Measurements from ENCODE around the gene IRF5. TPM values are rescaled to one million over a fixed set of nuclear protein-coding genes. Genes with fewer than 3 reads are reported as not detected.
A peak's percentile ranks its signal among the peaks of the same experiment; 100 is the strongest.

Gene IRF5
- total RNA-seq, 2 donors from 2014 or later: 0.31 to 0.53 TPM

- H3K27me3 ChIP-seq (ENCODE audit: control insufficient read depth, insufficient read depth, low read length, poor library complexity, severe bottlenecking): no peaks in the 10 kb centered on the region
- TF ChIP-seq CTCF (conservative IDR thresholded peaks at IDR 0.05): no peak
- H3K36me3 ChIP-seq (ENCODE audit: control insufficient read depth, insufficient read depth, low read length): peaks cover 82% of the 10 kb centered on the region
- H3K36me3 Mint-ChIP-seq (ENCODE audit: low read depth): peaks cover 75% of the 10 kb centered on the region
- H3K4me3 Mint-ChIP-seq: no peak overlapping the region
- peaks cover 7% of the 10 kb centered on the region for H3K4me1 ChIP-seq (ENCODE audit: control insufficient read depth, insufficient read depth, low read length)
- peak; percentile 47 for DNase-seq
- H3K9me3 ChIP-seq (ENCODE audit: control insufficient read depth, low read length): no peaks in the 10 kb centered on the region
- WGBS, 2 experiments (ENCODE audit: insufficient coverage in 1 of 2, insufficient read length in 1 of 2): 86 to 100% methylated on average over 7 of the region's 7 CpGs
- peak overlapping the region; percentile 71 for H3K27ac Mint-ChIP-seq
- peaks cover 12% of the 10 kb centered on the region for H3K4me1 Mint-ChIP-seq
- no peaks in the 10 kb centered on the region for H3K27me3 Mint-ChIP-seq (ENCODE audit: insufficient read depth)
- no peak overlapping the region for H3K27ac ChIP-seq (ENCODE audit: low read depth, low read length)
- no peak overlapping the region for H3K9ac ChIP-seq (ENCODE audit: extremely low read depth, low read length, poor library complexity, severe bottlenecking)
- no peaks in the 10 kb centered on the region for H3K9me3 Mint-ChIP-seq
- H3K4me3 ChIP-seq (ENCODE audit: low read length): peak overlapping the region; percentile 9
These were observed 36.7 kb downstream of the IRF5 start for GRCh38 chr7:128974241-128974934.

GRCh38 chr7:128982105-128982504 lies 44.4 kb downstream of the IRF5 start:
- Mint-ChIP-seq H3K9me3 (no peaks in the 10 kb centered on the region), H3K4me3 (no peak overlapping the region), H3K4me1 (peaks cover 21% of the 10 kb centered on the region), H3K27me3 (ENCODE audit: insufficient read depth) (no peaks in the 10 kb centered on the region), H3K27ac (peak overlapping the region; percentile 64), H3K36me3 (ENCODE audit: low read depth) (peaks cover 77% of the 10 kb centered on the region)
- Histone ChIP-seq H3K9me3 (ENCODE audit: control insufficient read depth, low read length) (peaks cover 4% of the 10 kb centered on the region), H3K4me1 (ENCODE audit: control insufficient read depth, insufficient read depth, low read length) (no peaks in the 10 kb centered on the region), H3K27ac (ENCODE audit: low read depth, low read length) (no peak overlapping the region), H3K27me3 (ENCODE audit: control insufficient read depth, insufficient read depth, low read length, poor library complexity, severe bottlenecking) (no peaks in the 10 kb centered on the region), H3K4me3 (ENCODE audit: low read length) (no peak overlapping the region), H3K36me3 (ENCODE audit: control insufficient read depth, insufficient read depth, low read length) (peaks cover 90% of the 10 kb centered on the region), H3K9ac (ENCODE audit: extremely low read depth, low read length, poor library complexity, severe bottlenecking) (no peak overlapping the region)
- WGBS, 2 experiments (ENCODE audit: insufficient coverage in 1 of 2, insufficient read length in 1 of 2): 79 to 100% methylated on average over 1 to 2 of the region's 2 CpGs
- peak; percentile 58 for DNase-seq
- TF ChIP-seq CTCF (conservative IDR thresholded peaks at IDR 0.05): no peak

- peak overlapping the region; percentile 55 for H3K27ac Mint-ChIP-seq
These were observed 47.9 kb downstream of the IRF5 start for GRCh38 chr7:128985660-128986059.

More at GRCh38 chr7:128985660-128986059, 47.9 kb downstream of the IRF5 start:
- H3K9me3 Mint-ChIP-seq: no peaks in the 10 kb centered on the region
- Histone ChIP-seq H3K27ac (ENCODE audit: low read depth, low read length) (no peak overlapping the region), H3K4me3 (ENCODE audit: low read length) (no peak overlapping the region), H3K4me1 (ENCODE audit: control insufficient read depth, insufficient read depth, low read length) (no peaks in the 10 kb centered on the region), H3K27me3 (ENCODE audit: control insufficient read depth, insufficient read depth, low read length, poor library complexity, severe bottlenecking) (no peaks in the 10 kb centered on the region), H3K9ac (ENCODE audit: extremely low read depth, low read length, poor library complexity, severe bottlenecking) (no peak overlapping the region), H3K36me3 (ENCODE audit: control insufficient read depth, insufficient read depth, low read length) (peaks cover 90% of the 10 kb centered on the region), H3K9me3 (ENCODE audit: control insufficient read depth, low read length) (peaks cover 4% of the 10 kb centered on the region)
- H3K27me3 Mint-ChIP-seq (ENCODE audit: insufficient read depth): no peaks in the 10 kb centered on the region
- H3K4me3 Mint-ChIP-seq: no peak overlapping the region
- no peak for TF ChIP-seq CTCF (conservative IDR thresholded peaks at IDR 0.05)
- DNase-seq: no peak
- H3K4me1 Mint-ChIP-seq: peaks cover 21% of the 10 kb centered on the region
- H3K36me3 Mint-ChIP-seq (ENCODE audit: low read depth): peaks cover 70% of the 10 kb centered on the region

Measured in endodermal cell (in vitro differentiated cells).